Fibroblast of the aortic adventitia (primary cell): ENCODE measurements around the gene IL16. TPM values are rescaled to one million over a fixed set of nuclear protein-coding genes. Genes with fewer than 3 reads are reported as not detected.

Experiments
- DNase-seq: peaks from one replicate; pipeline ENCODE4 v3.0.0-alpha.2; 2010; ENCODE audit warnings: low read depth
- H3K4me3 ChIP-seq: 2 replicates; pipeline ENCODE4 v1.5.1; 2011; ENCODE audit warnings: low read depth, mild to moderate bottlenecking, control low read depth, low read length, moderate library complexity
- total RNA-seq: library from RNA; depleted of rRNA; stranded (reverse); fragments of >200 nt; gene quantifications from 2 replicates; pipeline ENCODE4 v1.2.3, GENCODE V29; 2012; ENCODE audit warnings: low replicate concordance
- TF ChIP-seq, protein P1 (sequence below): IDR thresholded peaks from 2 replicates; pipeline ENCODE4 v1.5.1; 2011; ENCODE audit warnings: mild to moderate bottlenecking, low read length, control low read depth, inconsistent platforms; ENCODE audit not compliant: insufficient read depth

IL16 gene
- total RNA-seq: 0.65 and 1.4 TPM in 2 replicates

GRCh38 chr15:81196576-81197254 lies at the start of gene IL16:
Gene IL16, plus strand, starts transcription at chr15:81196879. Its CDS starts 28,521 bp downstream, at chr15:81225400.
- no peak within 1 kb of the TSS for H3K4me3 ChIP-seq
- no peak for DNase-seq
- TF ChIP-seq, protein P1, sequence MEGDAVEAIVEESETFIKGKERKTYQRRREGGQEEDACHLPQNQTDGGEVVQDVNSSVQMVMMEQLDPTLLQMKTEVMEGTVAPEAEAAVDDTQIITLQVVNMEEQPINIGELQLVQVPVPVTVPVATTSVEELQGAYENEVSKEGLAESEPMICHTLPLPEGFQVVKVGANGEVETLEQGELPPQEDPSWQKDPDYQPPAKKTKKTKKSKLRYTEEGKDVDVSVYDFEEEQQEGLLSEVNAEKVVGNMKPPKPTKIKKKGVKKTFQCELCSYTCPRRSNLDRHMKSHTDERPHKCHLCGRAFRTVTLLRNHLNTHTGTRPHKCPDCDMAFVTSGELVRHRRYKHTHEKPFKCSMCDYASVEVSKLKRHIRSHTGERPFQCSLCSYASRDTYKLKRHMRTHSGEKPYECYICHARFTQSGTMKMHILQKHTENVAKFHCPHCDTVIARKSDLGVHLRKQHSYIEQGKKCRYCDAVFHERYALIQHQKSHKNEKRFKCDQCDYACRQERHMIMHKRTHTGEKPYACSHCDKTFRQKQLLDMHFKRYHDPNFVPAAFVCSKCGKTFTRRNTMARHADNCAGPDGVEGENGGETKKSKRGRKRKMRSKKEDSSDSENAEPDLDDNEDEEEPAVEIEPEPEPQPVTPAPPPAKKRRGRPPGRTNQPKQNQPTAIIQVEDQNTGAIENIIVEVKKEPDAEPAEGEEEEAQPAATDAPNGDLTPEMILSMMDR: no peak

DNA sequence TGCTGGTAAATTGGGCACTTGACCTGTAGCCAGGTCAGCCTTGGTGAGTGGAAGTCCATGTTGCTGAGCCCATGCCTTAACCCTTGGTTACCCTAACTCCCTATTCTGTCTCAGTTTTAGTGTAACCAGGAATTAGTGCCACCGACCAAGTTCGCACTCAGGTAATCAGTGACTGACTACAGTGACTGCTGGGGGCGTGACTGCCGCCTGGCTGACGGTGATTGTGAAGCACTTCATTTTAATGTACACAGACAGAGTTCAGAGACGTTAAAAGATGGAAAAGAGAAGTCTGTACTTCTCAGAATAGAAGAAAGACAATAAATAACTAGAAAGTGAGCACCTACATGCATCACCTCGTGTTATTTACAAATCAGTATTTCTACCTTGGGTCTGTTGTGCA lies 45.3 kb upstream of the IL16 start:
- TF ChIP-seq, protein P1: no peak
- H3K4me3 ChIP-seq: no peak overlapping the region
- no peak for DNase-seq

DNA sequence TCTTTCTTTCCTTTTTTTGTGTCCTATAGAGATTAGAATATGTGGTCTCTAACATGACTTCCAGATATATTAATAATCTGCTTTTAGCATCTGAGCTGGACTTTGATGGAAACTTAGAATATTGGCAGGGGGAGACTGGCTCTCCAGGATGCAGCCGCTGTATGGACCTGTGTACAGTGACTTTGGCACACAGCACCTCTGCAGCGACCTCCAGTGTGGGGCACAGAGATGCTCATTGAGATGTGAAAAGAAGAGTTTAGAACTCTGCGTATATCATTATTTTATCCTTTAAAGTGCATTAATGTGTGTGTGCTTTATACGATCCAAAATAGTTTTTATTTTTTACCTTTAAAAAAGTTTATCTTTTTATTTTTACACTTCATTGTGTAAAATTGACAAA lies 44.3 kb upstream of the IL16 start:
- TF ChIP-seq, protein P1: no peak
- H3K4me3 ChIP-seq: no peak overlapping the region
- DNase-seq: no peak

GRCh38 chr15:81152799-81153198 lies 43.9 kb upstream of the IL16 start:
- no peak overlapping the region for H3K4me3 ChIP-seq
- DNase-seq: no peak
- TF ChIP-seq, protein P1: no peak

GRCh38 chr15:81155375-81156218 lies 41.1 kb upstream of the IL16 start:
- no peak overlapping the region for H3K4me3 ChIP-seq
- DNase-seq: peak; percentile 85
- TF ChIP-seq, protein P1: peak; percentile 72

DNA sequence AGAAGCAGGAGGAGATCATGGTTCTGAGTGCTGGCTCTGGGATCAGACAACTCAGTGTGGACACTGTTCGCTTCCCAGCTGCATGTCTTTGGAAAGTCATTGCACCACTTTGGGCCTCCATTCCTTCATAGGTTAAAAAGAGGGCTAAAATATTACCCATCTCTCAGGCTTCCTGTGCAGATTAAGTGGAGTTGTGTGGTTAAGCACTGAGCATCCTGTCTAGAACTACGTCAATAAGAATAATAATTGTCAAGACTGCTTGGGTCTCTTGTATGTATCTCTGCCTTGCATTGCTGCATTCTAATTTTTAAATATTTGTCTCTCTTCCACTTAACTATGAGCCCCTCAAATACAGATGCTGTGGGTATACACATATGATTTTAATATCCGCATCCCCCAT lies 40.4 kb upstream of the IL16 start:
- TF ChIP-seq, protein P1: no peak
- DNase-seq: no peak

More for the DNA sequence above, 40.4 kb upstream of the IL16 start:
- H3K4me3 ChIP-seq: no peak overlapping the region
